ENCODE measurements around the gene CMTM5. TPM values are rescaled to one million over a fixed set of nuclear protein-coding genes. Genes with fewer than 3 reads are reported as not detected.
"Not testable (repeated sequence)": the region's sequence is repeated elsewhere in the genome, so short reads cannot be mapped to it uniquely, and the experiment has no call there.

The CMTM5 gene
- total RNA-seq, 1 donor from 2014 or later: not detected

DNA sequence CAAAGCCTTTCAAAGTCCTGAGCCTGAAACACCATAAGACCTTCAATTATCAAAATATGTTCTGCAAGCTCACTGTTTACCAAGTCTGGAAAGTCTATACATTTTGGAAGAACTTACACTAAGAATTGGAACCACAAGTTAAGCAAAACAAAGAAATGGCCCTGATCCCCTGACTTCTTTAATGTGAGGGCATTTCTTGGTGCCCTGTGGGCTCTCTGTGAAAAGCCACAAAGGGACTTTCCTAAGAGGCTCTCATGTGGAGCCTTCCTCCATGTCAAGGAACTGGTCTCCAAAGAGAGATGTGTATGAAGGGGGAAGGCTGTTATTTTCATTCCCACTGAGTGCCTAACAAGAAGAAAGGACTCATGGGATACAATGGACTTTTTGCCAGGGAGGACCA, 44.7 kb downstream of the CMTM5 start:
- no peak for DNase-seq (ENCODE audit: low read depth)
- H3K4me3 ChIP-seq (ENCODE audit: low read depth, low read length): no peak overlapping the region
- TF ChIP-seq, protein P1, sequence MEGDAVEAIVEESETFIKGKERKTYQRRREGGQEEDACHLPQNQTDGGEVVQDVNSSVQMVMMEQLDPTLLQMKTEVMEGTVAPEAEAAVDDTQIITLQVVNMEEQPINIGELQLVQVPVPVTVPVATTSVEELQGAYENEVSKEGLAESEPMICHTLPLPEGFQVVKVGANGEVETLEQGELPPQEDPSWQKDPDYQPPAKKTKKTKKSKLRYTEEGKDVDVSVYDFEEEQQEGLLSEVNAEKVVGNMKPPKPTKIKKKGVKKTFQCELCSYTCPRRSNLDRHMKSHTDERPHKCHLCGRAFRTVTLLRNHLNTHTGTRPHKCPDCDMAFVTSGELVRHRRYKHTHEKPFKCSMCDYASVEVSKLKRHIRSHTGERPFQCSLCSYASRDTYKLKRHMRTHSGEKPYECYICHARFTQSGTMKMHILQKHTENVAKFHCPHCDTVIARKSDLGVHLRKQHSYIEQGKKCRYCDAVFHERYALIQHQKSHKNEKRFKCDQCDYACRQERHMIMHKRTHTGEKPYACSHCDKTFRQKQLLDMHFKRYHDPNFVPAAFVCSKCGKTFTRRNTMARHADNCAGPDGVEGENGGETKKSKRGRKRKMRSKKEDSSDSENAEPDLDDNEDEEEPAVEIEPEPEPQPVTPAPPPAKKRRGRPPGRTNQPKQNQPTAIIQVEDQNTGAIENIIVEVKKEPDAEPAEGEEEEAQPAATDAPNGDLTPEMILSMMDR (conservative IDR thresholded peaks at IDR 0.05; ENCODE audit: low read depth, low read length): no peak

DNA sequence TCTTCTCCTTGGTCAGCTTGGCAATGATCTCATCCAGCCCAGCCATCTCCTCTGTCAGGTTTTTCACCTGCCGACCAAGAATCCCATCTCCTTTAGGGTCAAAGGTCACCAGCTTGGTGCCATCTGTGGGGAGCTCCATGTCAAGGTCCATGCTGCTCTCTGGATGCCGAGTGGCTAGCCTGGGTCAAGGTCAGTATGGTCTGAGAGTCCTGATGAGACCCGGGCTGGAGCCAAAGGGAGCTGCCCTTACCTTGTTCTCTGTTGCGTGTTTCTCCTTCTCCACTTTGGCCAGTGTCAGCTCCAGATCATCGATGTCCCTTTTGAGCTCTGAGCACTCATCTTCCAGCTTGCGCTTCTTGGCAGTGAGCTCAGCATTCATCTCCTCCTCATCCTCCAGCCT, 46.8 kb downstream of the CMTM5 start:
- no peak overlapping the region for H3K4me3 ChIP-seq (ENCODE audit: low read depth, low read length)
- TF ChIP-seq, protein P1 (conservative IDR thresholded peaks at IDR 0.05; ENCODE audit: low read depth, low read length): no peak
- no peak for DNase-seq (ENCODE audit: low read depth)

DNA sequence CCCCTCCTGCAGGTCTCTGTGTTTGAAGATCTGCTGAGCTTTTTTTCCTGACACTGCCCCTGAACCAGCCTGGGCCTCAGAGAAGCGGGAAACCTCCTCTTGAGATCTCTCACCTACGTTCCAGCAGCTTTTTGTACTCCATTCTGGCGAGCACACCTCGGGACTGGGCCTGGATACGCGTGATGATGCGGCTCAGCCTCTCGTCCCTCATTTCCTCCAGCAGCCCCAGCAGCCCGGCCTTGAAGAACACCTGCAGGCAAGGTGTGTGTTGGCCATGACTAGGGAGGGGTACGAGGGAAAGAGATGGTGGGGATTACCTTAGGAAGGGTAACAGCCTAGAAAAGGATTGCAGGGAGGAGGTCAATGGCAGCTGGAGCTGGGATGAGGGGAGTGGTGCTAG, 48.3 kb downstream of the CMTM5 start:
- TF ChIP-seq, protein P1 (conservative IDR thresholded peaks at IDR 0.05; ENCODE audit: low read depth, low read length): no peak
- H3K4me3 ChIP-seq (ENCODE audit: low read depth, low read length): no peak overlapping the region
- DNase-seq (ENCODE audit: low read depth): no peak

DNA sequence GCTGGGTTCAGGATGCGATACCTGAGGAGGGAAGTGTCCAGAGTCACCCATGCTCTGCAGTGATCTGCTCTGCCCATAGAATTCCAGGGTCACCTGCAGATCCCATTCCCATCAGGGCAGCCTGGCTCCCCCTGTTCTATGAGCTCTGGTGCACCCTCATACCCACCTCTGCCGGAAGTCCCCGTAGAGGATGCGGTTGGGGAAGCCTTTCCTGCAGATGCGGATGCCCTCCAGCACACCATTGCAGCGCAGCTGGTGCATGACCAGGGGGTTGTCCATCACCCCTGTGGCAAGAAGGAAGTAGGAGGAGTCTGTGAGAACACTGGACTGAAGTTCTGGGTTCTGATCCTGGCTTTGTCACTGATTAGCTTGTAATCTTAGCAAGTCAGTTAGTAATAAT, 49.0 kb downstream of the CMTM5 start:
- not testable (repeated sequence) for H3K4me3 ChIP-seq (ENCODE audit: low read depth, low read length); DNase-seq (ENCODE audit: low read depth)

DNA sequence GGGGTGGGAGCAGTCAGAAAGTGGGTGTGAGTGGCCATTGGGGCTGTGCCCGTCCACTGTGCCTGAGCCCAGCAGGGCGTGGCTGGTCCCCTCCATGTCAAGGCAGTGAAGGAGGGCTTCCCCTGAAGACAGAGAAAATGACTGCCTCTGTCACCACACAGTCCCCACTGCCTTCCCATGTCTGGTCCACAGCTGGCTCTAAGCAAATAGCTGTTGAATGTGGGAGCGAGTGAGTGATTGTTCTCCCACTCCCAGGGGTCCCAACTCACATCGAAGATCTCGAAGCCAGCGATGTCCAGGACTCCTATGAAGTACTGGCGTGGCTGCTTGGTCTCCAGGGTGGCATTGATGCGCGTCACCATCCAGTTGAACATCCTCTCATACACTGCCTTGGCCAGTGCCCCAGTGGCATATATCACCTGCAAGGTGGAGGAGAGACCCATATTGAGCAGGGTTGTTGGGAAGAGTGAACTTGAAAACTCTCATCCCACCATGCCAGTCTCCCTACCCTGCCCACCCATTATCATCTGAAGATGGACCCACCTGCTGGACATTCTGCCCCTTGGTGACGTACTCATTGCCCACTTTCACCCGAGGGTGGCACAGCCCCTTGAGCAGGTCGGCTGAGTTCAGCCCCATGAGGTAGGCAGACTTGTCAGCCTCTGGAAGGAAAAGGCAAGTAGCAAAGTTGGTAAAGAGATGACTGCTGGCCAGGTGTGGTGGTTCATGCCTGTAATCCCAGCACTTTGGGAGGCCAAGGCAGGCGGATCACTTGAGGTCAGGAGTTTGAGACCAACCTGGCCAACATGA, 52.0 kb downstream of the CMTM5 start:
- H3K4me3 ChIP-seq (ENCODE audit: low read depth, low read length): no peak overlapping the region
- TF ChIP-seq, protein P1 (conservative IDR thresholded peaks at IDR 0.05; ENCODE audit: low read depth, low read length): no peak
- DNase-seq (ENCODE audit: low read depth): no peak

Other genes with a start within 250 kb of the CMTM5 start
- gene SLC7A8, start 193.4 kb upstream of the CMTM5 start, total RNA-seq: 1.4 and 3.3 TPM in 2 replicates
- not detected in 2 replicates for gene RNF212B, start 139.1 kb upstream of the CMTM5 start, total RNA-seq
- 10.4 and 11.6 TPM in 2 replicates for gene HOMEZ, start 90.9 kb upstream of the CMTM5 start, total RNA-seq
- 1.5 and 1.6 TPM in 2 replicates for gene PPP1R3E, start 74.2 kb upstream of the CMTM5 start, total RNA-seq
- gene BCL2L2, start 70.2 kb upstream of the CMTM5 start, total RNA-seq: 10.7 and 13.3 TPM in 2 replicates
- gene PABPN1, start 55.6 kb upstream of the CMTM5 start, total RNA-seq: 62.2 and 79.9 TPM in 2 replicates
- 4.3 and 7.3 TPM in 2 replicates for gene SLC22A17, start 24.2 kb upstream of the CMTM5 start, total RNA-seq
- gene EFS, start 11.9 kb upstream of the CMTM5 start, total RNA-seq: 5.0 and 15.2 TPM in 2 replicates
- not detected in 2 replicates for gene IL25, start 4.2 kb upstream of the CMTM5 start, total RNA-seq
- gene MYH6, start 31.2 kb downstream of the CMTM5 start, total RNA-seq: not detected in 2 replicates
- not detected in 2 replicates for gene MYH7, start 58.6 kb downstream of the CMTM5 start, total RNA-seq
- 41.3 and 41.4 TPM in 2 replicates for gene NGDN, start 92.7 kb downstream of the CMTM5 start, total RNA-seq
- 0.58 and 0.81 TPM in 2 replicates for gene ZFHX2, start 174.7 kb downstream of the CMTM5 start, total RNA-seq
- 10.4 and 37.2 TPM in 2 replicates for gene THTPA, start 179.2 kb downstream of the CMTM5 start, total RNA-seq
- gene AP1G2, start 190.7 kb downstream of the CMTM5 start, total RNA-seq: 55.4 and 89.9 TPM in 2 replicates
- gene JPH4, start 201.7 kb downstream of the CMTM5 start, total RNA-seq: 0.06 TPM in 1 of 2 replicates, not detected in the other